Fibroblast of lung (primary cell): ENCODE data around the gene KIRREL3. TPM values are rescaled to one million over a fixed set of nuclear protein-coding genes. Genes with fewer than 3 reads are reported as not detected.

ENCODE experiments used
- DNase-seq, 2 donors: peaks; one replicate each; pipeline versions ENCODE4 v3.0.0 to v3.0.0-alpha.2; 2010; ENCODE audit warnings: low read depth in 2 of 2
- H2AFZ ChIP-seq: 2 replicates; pipeline ENCODE4 v1.5.1; 2012; ENCODE audit warnings: low read length, control low read depth, inconsistent platforms
- H3K27ac ChIP-seq: 2 replicates; pipeline ENCODE4 v1.5.1; 2011; ENCODE audit warnings: low read length, control low read depth; ENCODE audit not compliant: insufficient read depth
- H3K27me3 ChIP-seq: 2 replicates; pipeline ENCODE4 v1.5.1; 2011; ENCODE audit warnings: mild to moderate bottlenecking, low read length; ENCODE audit not compliant: control insufficient read depth, insufficient read depth
- H3K36me3 ChIP-seq: 2 replicates; pipeline ENCODE4 v1.5.1; 2011; ENCODE audit warnings: low read length; ENCODE audit not compliant: control insufficient read depth, insufficient read depth
- H3K4me1 ChIP-seq: 2 replicates; pipeline ENCODE4 v1.5.1; 2011; ENCODE audit warnings: low read length; ENCODE audit not compliant: control insufficient read depth, insufficient read depth; ENCODE audit errors: extremely low read depth
- H3K4me2 ChIP-seq: 2 replicates; pipeline ENCODE4 v1.5.1; 2011; ENCODE audit warnings: low read length, control low read depth; ENCODE audit not compliant: insufficient read depth; ENCODE audit errors: extremely low read depth
- H3K4me3 ChIP-seq, 4 experiments: fragments of 200-600 bp in 1 of 4; sonication (generic) in 1 of 4; replicated peaks in 1 of 4; 2 replicates each; pipeline ENCODE4 v1.5.1; 2011 to 2016; ENCODE audit warnings: low read length in 4 of 4, low read depth in 3 of 4, mild to moderate bottlenecking in 3 of 4, control low read depth in 2 of 4, inconsistent platforms in 1 of 4, mixed read lengths in 1 of 4; ENCODE audit not compliant: insufficient read depth in 1 of 4; ENCODE audit errors: control extremely low read depth in 1 of 4
- H3K79me2 ChIP-seq: 2 replicates; pipeline ENCODE4 v1.5.1; 2012; ENCODE audit warnings: mild to moderate bottlenecking, low read length, inconsistent platforms; ENCODE audit not compliant: control insufficient read depth, insufficient read depth
- H3K9ac ChIP-seq: 2 replicates; pipeline ENCODE4 v1.5.1; 2011; ENCODE audit warnings: mild to moderate bottlenecking, low read length, control low read depth; ENCODE audit not compliant: insufficient read depth
- H3K9me3 ChIP-seq: 2 replicates; pipeline ENCODE4 v1.5.1; 2012; ENCODE audit warnings: low read depth, low read length; ENCODE audit not compliant: control insufficient read depth, insufficient read depth
- H4K20me1 ChIP-seq: 2 replicates; pipeline ENCODE4 v1.5.1; 2011; ENCODE audit warnings: low read length; ENCODE audit not compliant: control insufficient read depth, insufficient read depth; ENCODE audit errors: extremely low read depth
- EZH2 ChIP-seq: IDR thresholded peaks from 2 replicates; pipeline ENCODE4 v1.5.1; 2012; ENCODE audit warnings: low read length, control low read depth, mild to moderate bottlenecking; ENCODE audit errors: missing control alignments
- polyA plus RNA-seq, 2 donors: library from polyadenylated mRNA; depleted of rRNA in 1 of 2; stranded (reverse) in 1 of 2; unstranded in 1 of 2; fragments of >200 nt; gene quantifications; 2 replicates each; pipeline ENCODE4 v1.2.1, GENCODE V29; 2011 to 2012; ENCODE audit warnings: missing spikeins in 1 of 2
- total RNA-seq: library from RNA; depleted of rRNA; stranded (reverse); fragments of >200 nt; gene quantifications from 2 replicates; pipeline ENCODE4 v1.2.1, GENCODE V29; 2014
- TF ChIP-seq, protein P1 (sequence below), 2 donors: IDR thresholded peaks in 1 of 2; conservative IDR thresholded peaks in 1 of 2; 1 replicate in 1 of 2; 2 replicates in 1 of 2; pipeline ENCODE4 v1.5.1; 2011 to 2012; ENCODE audit warnings: low read length in 2 of 2, control low read depth in 1 of 2, inconsistent platforms in 1 of 2, low read depth in 1 of 2, mild to moderate bottlenecking in 1 of 2

The KIRREL3 gene
- total and polyA plus RNA-seq, 2 donors (not counting 1 experiment from before 2014, with no cell fraction given), result 2.8 to 6.1 TPM

- no peaks in the 10 kb centered on the region for H3K4me1 ChIP-seq
- no peak overlapping the region for H3K9ac ChIP-seq
- no peak overlapping the region for H3K27ac ChIP-seq
- no peaks in the 10 kb centered on the region for H3K27me3 ChIP-seq
- no peaks in the 10 kb centered on the region for H3K79me2 ChIP-seq
- H3K9me3 ChIP-seq, result no peaks in the 10 kb centered on the region
- no peaks in the 10 kb centered on the region for H3K36me3 ChIP-seq
- H3K4me2 ChIP-seq, result no peak overlapping the region
- TF ChIP-seq, protein P1, sequence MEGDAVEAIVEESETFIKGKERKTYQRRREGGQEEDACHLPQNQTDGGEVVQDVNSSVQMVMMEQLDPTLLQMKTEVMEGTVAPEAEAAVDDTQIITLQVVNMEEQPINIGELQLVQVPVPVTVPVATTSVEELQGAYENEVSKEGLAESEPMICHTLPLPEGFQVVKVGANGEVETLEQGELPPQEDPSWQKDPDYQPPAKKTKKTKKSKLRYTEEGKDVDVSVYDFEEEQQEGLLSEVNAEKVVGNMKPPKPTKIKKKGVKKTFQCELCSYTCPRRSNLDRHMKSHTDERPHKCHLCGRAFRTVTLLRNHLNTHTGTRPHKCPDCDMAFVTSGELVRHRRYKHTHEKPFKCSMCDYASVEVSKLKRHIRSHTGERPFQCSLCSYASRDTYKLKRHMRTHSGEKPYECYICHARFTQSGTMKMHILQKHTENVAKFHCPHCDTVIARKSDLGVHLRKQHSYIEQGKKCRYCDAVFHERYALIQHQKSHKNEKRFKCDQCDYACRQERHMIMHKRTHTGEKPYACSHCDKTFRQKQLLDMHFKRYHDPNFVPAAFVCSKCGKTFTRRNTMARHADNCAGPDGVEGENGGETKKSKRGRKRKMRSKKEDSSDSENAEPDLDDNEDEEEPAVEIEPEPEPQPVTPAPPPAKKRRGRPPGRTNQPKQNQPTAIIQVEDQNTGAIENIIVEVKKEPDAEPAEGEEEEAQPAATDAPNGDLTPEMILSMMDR (conservative IDR thresholded peaks at IDR 0.05 in 1 of 2, IDR thresholded peaks at IDR 0.05 in 1 of 2; ENCODE audit: low read depth in 1 of 2, low read length in 2 of 2), result no peak
- H2AFZ ChIP-seq, result no peak overlapping the region
- DNase-seq, result peak in 1 of 2 donors; percentile 27
- no peaks in the 10 kb centered on the region for H4K20me1 ChIP-seq
- H3K4me3 ChIP-seq, result no peak overlapping the region
Measured at GRCh38 chr11:126700768-126701519, 299.6 kb downstream of the KIRREL3 start.

GRCh38 chr11:126698576-126698975 is 302.0 kb downstream of the KIRREL3 start:
- TF ChIP-seq, protein P1 (conservative IDR thresholded peaks at IDR 0.05 in 1 of 2, IDR thresholded peaks at IDR 0.05 in 1 of 2; ENCODE audit: low read depth in 1 of 2, low read length in 2 of 2), result no peak
- no peak for TF ChIP-seq EZH2
- Histone ChIP-seq H4K20me1 (no peaks in the 10 kb centered on the region), H3K9ac (no peak overlapping the region), H3K36me3 (no peaks in the 10 kb centered on the region), H3K27ac (no peak overlapping the region), H3K4me2 (no peak overlapping the region), H3K79me2 (no peaks in the 10 kb centered on the region), H2AFZ (no peak overlapping the region), H3K9me3 (no peaks in the 10 kb centered on the region), H3K27me3 (no peaks in the 10 kb centered on the region), H3K4me3 (no peak overlapping the region), H3K4me1 (no peaks in the 10 kb centered on the region)
- DNase-seq, result no peak

DNA sequence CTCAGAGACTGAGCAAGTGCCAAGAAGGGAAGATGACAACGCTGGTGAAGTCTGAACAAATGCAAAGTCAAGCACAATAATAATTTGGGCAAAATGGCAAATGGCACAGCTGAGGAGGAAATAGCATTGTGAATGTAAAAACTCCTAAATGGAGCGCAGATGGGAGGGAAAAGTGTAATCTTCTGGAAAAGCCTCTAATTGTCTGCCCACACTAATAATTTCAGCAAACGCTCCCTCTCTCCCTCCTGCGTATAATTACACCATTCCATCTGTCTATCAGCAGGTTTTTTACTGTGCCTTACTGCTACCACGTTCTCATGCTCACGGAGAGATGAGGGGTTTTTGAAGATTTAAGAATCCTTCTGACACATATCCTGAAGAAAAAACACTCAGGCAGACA is 302.6 kb downstream of the KIRREL3 start:
- Histone ChIP-seq H3K4me2 (no peak overlapping the region), H3K27ac (no peak overlapping the region), H3K4me3 (no peak overlapping the region), H3K36me3 (no peaks in the 10 kb centered on the region), H4K20me1 (no peaks in the 10 kb centered on the region), H2AFZ (no peak overlapping the region), H3K9ac (no peak overlapping the region), H3K79me2 (no peaks in the 10 kb centered on the region), H3K27me3 (no peaks in the 10 kb centered on the region), H3K4me1 (no peaks in the 10 kb centered on the region), H3K9me3 (no peaks in the 10 kb centered on the region)
- DNase-seq, result no peak
- TF ChIP-seq EZH2, result no peak
- TF ChIP-seq, protein P1 (conservative IDR thresholded peaks at IDR 0.05 in 1 of 2, IDR thresholded peaks at IDR 0.05 in 1 of 2; ENCODE audit: low read depth in 1 of 2, low read length in 2 of 2), result no peak
